Tibial nerve (tissue), 3 donors: Measurements from ENCODE around the gene SCP2.

ENCODE experiments used
- POLR2A ChIP-seq, 2 donors: fragments of 450-650 bp; IDR thresholded peaks; one replicate each; pipeline ENCODE4 v1.6.1; 2017; ENCODE audit warnings: antibody characterized with exemption in 2 of 2, mild to moderate bottlenecking in 2 of 2, moderate library complexity in 2 of 2
- TF ChIP-seq, protein P1 (sequence below), 5 experiments: fragments of 200-600 bp in 3 of 5; fragments of 450-650 bp in 2 of 5; sonication (generic) in 3 of 5; IDR thresholded peaks; one replicate each; pipeline ENCODE4 v1.5.1; 2016 to 2019; ENCODE audit warnings: antibody characterized with exemption in 5 of 5, mild to moderate bottlenecking in 3 of 5, moderate library complexity in 2 of 5

DNA sequence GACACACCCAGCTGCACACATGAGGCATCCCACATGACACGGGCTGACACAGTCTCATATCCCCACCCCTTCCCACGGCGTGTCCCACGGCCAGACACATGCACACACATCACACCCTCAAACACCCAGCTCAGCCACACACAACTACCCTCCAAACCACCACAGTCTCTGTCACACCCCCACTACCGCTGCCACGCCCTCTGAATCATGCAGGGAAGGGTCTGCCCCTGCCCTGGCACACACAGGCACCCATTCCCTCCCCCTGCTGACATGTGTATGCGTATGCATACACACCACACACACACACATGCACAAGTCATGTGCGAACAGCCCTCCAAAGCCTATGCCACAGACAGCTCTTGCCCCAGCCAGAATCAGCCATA is 157.5 kb downstream of the SCP2 start:
- TF ChIP-seq, protein P1, sequence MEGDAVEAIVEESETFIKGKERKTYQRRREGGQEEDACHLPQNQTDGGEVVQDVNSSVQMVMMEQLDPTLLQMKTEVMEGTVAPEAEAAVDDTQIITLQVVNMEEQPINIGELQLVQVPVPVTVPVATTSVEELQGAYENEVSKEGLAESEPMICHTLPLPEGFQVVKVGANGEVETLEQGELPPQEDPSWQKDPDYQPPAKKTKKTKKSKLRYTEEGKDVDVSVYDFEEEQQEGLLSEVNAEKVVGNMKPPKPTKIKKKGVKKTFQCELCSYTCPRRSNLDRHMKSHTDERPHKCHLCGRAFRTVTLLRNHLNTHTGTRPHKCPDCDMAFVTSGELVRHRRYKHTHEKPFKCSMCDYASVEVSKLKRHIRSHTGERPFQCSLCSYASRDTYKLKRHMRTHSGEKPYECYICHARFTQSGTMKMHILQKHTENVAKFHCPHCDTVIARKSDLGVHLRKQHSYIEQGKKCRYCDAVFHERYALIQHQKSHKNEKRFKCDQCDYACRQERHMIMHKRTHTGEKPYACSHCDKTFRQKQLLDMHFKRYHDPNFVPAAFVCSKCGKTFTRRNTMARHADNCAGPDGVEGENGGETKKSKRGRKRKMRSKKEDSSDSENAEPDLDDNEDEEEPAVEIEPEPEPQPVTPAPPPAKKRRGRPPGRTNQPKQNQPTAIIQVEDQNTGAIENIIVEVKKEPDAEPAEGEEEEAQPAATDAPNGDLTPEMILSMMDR (IDR thresholded peaks at IDR 0.05), result no peak
- no peak for TF ChIP-seq POLR2A (IDR thresholded peaks at IDR 0.05)
